ENCODE measurements around the gene IFI6. TPM values are rescaled to one million over a fixed set of nuclear protein-coding genes. Genes with fewer than 3 reads are reported as not detected.

IFI6 gene
- polyA plus RNA-seq, 4 donors, result 7.2 to 137 (median 16.8) TPM

DNA sequence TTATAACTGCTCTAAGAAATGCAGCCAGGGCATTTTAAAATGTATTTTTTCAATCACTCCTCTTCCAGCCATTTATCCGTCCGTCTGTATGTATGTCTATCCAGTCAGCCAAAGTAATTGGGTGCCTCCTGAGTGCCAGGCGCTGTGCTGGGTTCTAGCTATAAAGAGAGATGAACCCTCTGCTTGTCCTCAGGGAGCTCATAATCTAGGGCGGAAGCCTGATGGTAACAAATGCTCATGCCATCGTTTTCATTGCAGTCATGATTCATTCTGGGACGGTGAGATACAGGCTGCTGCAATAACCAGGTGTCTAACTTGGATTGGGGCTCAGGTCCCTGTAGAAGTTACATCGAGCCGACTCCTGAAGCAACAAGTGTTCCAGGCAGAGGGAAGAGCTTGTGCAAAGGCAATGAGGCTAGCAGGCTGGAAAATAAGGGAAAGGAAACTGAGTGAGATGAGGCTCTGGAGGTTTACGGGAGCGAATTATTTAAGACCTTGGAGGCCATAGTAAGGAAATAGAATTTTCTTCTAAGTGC, 11.6 kb downstream of the IFI6 start:
- Histone ChIP-seq H3K36me3 (ENCODE audit: control insufficient read depth in 3 of 3, insufficient read depth in 2 of 3, low read depth in 1 of 3, low read length in 3 of 3) (no peaks in the 10 kb centered on the region), H3K27ac (ENCODE audit: low read depth in 1 of 3, low read length in 2 of 3) (peak overlapping the region; percentile 15 to 86 (median 30)), H3K9me3 (ENCODE audit: control insufficient read depth in 2 of 2, insufficient read depth in 1 of 2, low read depth in 1 of 2, low read length in 1 of 2) (no peaks in the 10 kb centered on the region), H3K4me1 (ENCODE audit: control insufficient read depth in 3 of 3, insufficient read depth in 2 of 3, low read depth in 1 of 3, low read length in 2 of 3) (peaks cover 0 to 9% (median 0%) of the 10 kb centered on the region in 3 donors), H3K27me3 (ENCODE audit: control insufficient read depth in 3 of 3, insufficient read depth in 3 of 3, low read length in 3 of 3) (no peaks in the 10 kb centered on the region), H3K4me3 (ENCODE audit: low read depth in 1 of 3, low read length in 3 of 3) (peak overlapping the region; percentile 42 to 64 (median 45))
- no peak for DNase-seq
- FAIRE-seq, result no peak
- 35 to 56% (median 37%) methylated on average over 10 of the region's 10 CpGs for WGBS, 3 donors

DNA sequence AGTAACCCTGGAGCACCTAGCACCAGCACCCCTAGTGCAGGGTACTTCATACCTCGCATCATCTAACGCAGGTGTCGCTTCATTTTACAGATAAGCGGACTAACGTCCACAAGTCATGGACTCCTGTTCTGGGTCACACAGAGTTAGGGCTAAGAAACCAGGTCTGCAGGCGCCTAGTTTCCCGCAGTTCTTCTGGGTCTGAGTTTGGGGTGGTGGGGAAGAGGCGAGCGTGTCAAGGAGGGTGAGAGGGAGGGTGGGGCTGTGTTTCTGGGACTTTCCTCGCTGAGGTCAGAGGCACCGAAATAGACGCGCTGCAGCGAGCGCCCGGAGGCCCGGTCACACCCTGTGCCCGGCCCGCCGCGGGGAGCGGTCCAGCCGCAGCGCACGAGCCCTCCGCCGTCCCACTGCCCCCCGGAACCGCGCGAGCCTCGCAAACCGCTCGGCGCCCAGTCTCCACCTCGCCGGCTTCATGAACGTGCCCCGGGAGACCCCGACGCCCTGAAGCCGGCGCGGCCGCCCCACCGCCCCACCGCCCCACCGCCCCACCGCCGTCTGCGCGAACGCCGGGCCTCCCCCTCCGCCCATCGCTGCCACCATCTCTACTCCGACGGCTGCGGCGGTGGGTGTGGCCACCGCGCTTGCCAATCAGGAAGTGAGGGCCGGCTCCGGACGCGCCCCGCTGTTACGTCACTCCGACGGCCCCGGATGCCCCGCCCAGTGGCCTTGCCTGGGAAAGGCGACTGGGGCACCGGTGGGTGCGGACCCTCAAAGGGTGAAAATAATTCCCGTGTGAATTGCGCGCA, 12.3 kb downstream of the IFI6 start:
- Histone ChIP-seq H3K27me3 (ENCODE audit: control insufficient read depth in 3 of 3, insufficient read depth in 3 of 3, low read length in 3 of 3) (no peaks in the 10 kb centered on the region), H3K36me3 (ENCODE audit: control insufficient read depth in 3 of 3, insufficient read depth in 2 of 3, low read depth in 1 of 3, low read length in 3 of 3) (no peaks in the 10 kb centered on the region), H3K9me3 (ENCODE audit: control insufficient read depth in 2 of 2, insufficient read depth in 1 of 2, low read depth in 1 of 2, low read length in 1 of 2) (no peaks in the 10 kb centered on the region), H3K4me3 (ENCODE audit: low read depth in 1 of 3, low read length in 3 of 3) (peak overlapping the region; percentile 42 to 64 (median 45)), H3K27ac (ENCODE audit: low read depth in 1 of 3, low read length in 2 of 3) (peak overlapping the region; percentile 25 to 86 (median 34)), H3K4me1 (ENCODE audit: control insufficient read depth in 3 of 3, insufficient read depth in 2 of 3, low read depth in 1 of 3, low read length in 2 of 3) (peaks cover 0 to 9% (median 0%) of the 10 kb centered on the region in 3 donors)
- WGBS, 3 donors, result 1 to 5% (median 2%) methylated on average over 57 to 78 of the region's 78 CpGs
- DNase-seq (peak; percentile 89 to 94), FAIRE-seq (no peak)

- no peak for FAIRE-seq
- 40 to 50% (median 46%) methylated on average over 7 of the region's 7 CpGs for WGBS, 3 donors
- peak overlapping the region in 2 of 3 donors; percentile 45 to 64 for H3K4me3 ChIP-seq (ENCODE audit: low read depth in 1 of 3, low read length in 3 of 3)
- H3K9me3 ChIP-seq (ENCODE audit: control insufficient read depth in 2 of 2, insufficient read depth in 1 of 2, low read depth in 1 of 2, low read length in 1 of 2), result no peaks in the 10 kb centered on the region
- H3K27ac ChIP-seq (ENCODE audit: low read depth in 1 of 3, low read length in 2 of 3), result peak overlapping the region in 2 of 3 donors; percentile 34 to 86
- H3K36me3 ChIP-seq (ENCODE audit: control insufficient read depth in 3 of 3, insufficient read depth in 2 of 3, low read depth in 1 of 3, low read length in 3 of 3), result no peaks in the 10 kb centered on the region
- peaks cover 0 to 9% (median 0%) of the 10 kb centered on the region in 3 donors for H3K4me1 ChIP-seq (ENCODE audit: control insufficient read depth in 3 of 3, insufficient read depth in 2 of 3, low read depth in 1 of 3, low read length in 2 of 3)
- H3K27me3 ChIP-seq (ENCODE audit: control insufficient read depth in 3 of 3, insufficient read depth in 3 of 3, low read length in 3 of 3), result no peaks in the 10 kb centered on the region
- DNase-seq, result no peak
Observed at GRCh38 chr1:27658951-27659496, 13.0 kb downstream of the IFI6 start.

GRCh38 chr1:27656157-27656893, 15.7 kb downstream of the IFI6 start:
- H3K4me1 ChIP-seq (ENCODE audit: control insufficient read depth in 3 of 3, insufficient read depth in 2 of 3, low read depth in 1 of 3, low read length in 2 of 3), result peaks cover 0 to 4% (median 0%) of the 10 kb centered on the region in 3 donors
- FAIRE-seq (no peak), DNase-seq (no peak)
- H3K4me3 ChIP-seq (ENCODE audit: low read depth in 1 of 3, low read length in 3 of 3), result no peak overlapping the region
- H3K9me3 ChIP-seq (ENCODE audit: control insufficient read depth in 2 of 2, insufficient read depth in 1 of 2, low read depth in 1 of 2, low read length in 1 of 2), result no peaks in the 10 kb centered on the region
- 80 to 87% (median 86%) methylated on average over 7 of the region's 7 CpGs for WGBS, 3 donors
- no peaks in the 10 kb centered on the region for H3K36me3 ChIP-seq (ENCODE audit: control insufficient read depth in 3 of 3, insufficient read depth in 2 of 3, low read depth in 1 of 3, low read length in 3 of 3)
- H3K27me3 ChIP-seq (ENCODE audit: control insufficient read depth in 3 of 3, insufficient read depth in 3 of 3, low read length in 3 of 3), result no peaks in the 10 kb centered on the region
- H3K27ac ChIP-seq (ENCODE audit: low read depth in 1 of 3, low read length in 2 of 3), result peak overlapping the region in 1 of 3 donors; percentile 11

DNA sequence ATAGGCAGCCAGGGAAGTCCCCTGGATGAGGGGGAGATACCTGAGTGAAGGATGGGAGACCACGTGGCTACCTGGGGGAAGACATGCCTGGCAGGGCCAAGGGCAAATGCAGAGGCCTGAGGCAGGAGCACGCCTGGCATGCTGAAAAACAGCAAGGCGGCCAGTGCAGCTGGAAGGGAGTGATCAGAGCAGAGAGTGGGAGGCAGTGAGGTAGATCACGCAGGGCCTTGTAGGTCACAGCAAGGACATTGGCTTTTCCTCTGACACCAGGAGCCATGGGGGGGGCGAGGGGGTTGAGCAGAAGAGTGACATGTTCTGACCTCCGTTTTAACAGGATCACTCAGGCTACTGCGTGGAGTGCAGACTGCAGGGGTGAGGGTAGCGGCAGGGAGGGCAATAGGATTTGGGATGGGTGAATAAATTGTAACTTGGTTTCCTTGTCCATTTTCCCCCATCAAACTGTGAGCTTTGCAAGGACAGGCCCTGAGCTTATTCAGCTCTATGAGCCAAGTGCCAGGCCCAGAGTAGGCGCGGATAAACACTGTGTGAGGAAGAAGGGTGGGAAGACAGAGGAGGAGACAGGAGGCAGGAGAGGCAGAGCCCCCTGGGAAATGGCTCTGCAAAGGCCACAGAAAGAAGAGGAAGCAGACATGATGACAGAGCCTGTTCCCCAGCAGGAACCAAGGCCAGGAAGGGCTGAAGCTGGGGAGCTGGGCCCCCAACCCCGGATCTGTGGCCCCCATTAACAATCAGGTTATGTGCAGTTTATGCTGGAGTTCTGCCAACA, 16.6 kb downstream of the IFI6 start:
- H3K27me3 ChIP-seq (ENCODE audit: control insufficient read depth in 3 of 3, insufficient read depth in 3 of 3, low read length in 3 of 3), result no peaks in the 10 kb centered on the region
- FAIRE-seq (no peak), DNase-seq (no peak)
- H3K27ac ChIP-seq (ENCODE audit: low read depth in 1 of 3, low read length in 2 of 3), result no peak overlapping the region
- 70 to 79% (median 78%) methylated on average over 11 of the region's 11 CpGs for WGBS, 3 donors
- H3K4me1 ChIP-seq (ENCODE audit: control insufficient read depth in 3 of 3, insufficient read depth in 2 of 3, low read depth in 1 of 3, low read length in 2 of 3), result peaks cover 0 to 3% (median 0%) of the 10 kb centered on the region in 3 donors
- H3K4me3 ChIP-seq (ENCODE audit: low read depth in 1 of 3, low read length in 3 of 3), result no peak overlapping the region
- H3K36me3 ChIP-seq (ENCODE audit: control insufficient read depth in 3 of 3, insufficient read depth in 2 of 3, low read depth in 1 of 3, low read length in 3 of 3), result no peaks in the 10 kb centered on the region
- H3K9me3 ChIP-seq (ENCODE audit: control insufficient read depth in 2 of 2, insufficient read depth in 1 of 2, low read depth in 1 of 2, low read length in 1 of 2), result no peaks in the 10 kb centered on the region

GRCh38 chr1:27652111-27652864, 19.7 kb downstream of the IFI6 start:
- Histone ChIP-seq H3K4me1 (ENCODE audit: control insufficient read depth in 3 of 3, insufficient read depth in 2 of 3, low read depth in 1 of 3, low read length in 2 of 3) (no peaks in the 10 kb centered on the region), H3K9me3 (ENCODE audit: control insufficient read depth in 2 of 2, insufficient read depth in 1 of 2, low read depth in 1 of 2, low read length in 1 of 2) (no peaks in the 10 kb centered on the region), H3K27ac (ENCODE audit: low read depth in 1 of 3, low read length in 2 of 3) (no peak overlapping the region), H3K36me3 (ENCODE audit: control insufficient read depth in 3 of 3, insufficient read depth in 2 of 3, low read depth in 1 of 3, low read length in 3 of 3) (no peaks in the 10 kb centered on the region), H3K27me3 (ENCODE audit: control insufficient read depth in 3 of 3, insufficient read depth in 3 of 3, low read length in 3 of 3) (peaks cover 0 to 2% (median 0%) of the 10 kb centered on the region in 3 donors), H3K4me3 (ENCODE audit: low read depth in 1 of 3, low read length in 3 of 3) (no peak overlapping the region)
- FAIRE-seq, result no peak
- peak in 1 of 2 donors; percentile 0 for DNase-seq
- 83 to 89% (median 87%) methylated on average over 5 of the region's 5 CpGs for WGBS, 3 donors

DNA sequence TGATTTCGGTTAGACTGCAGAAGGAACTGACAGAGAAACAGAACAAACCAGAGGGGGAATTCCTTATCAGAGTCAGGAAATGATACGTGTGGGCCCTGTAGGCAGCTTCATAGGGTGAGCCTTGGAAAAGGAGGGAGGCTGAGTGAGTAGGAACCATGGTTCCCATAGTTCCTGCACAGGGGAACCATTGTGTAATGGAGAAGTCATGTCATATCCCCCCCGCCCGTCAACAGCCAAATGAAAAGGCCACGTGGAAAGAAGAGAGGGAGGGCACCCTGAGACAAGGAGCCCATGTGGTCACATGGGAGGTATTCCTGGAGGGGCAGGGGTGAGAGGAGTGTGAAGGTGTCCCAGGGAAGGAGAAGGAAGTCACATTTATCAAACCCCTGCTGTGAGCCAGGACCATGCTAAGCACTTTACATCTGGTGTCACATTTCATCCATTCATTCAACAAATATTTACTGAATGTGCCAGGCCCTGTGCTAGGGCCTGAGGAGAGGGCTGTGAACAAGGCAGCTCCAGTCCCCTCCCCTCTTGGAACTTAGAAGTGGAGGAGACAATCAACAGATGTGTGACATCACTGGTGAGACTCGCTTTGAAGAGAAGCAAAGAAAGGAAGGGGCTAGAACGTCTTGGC, 21.3 kb downstream of the IFI6 start:
- H3K36me3 ChIP-seq (ENCODE audit: control insufficient read depth in 3 of 3, insufficient read depth in 2 of 3, low read depth in 1 of 3, low read length in 3 of 3), result no peaks in the 10 kb centered on the region
- no peaks in the 10 kb centered on the region for H3K4me1 ChIP-seq (ENCODE audit: control insufficient read depth in 3 of 3, insufficient read depth in 2 of 3, low read depth in 1 of 3, low read length in 2 of 3)
- 54 to 71% (median 57%) methylated on average over 7 of the region's 7 CpGs for WGBS, 3 donors
- FAIRE-seq, result no peak
- no peak overlapping the region for H3K4me3 ChIP-seq (ENCODE audit: low read depth in 1 of 3, low read length in 3 of 3)
- peak overlapping the region in 1 of 3 donors; percentile 32 for H3K27ac ChIP-seq (ENCODE audit: low read depth in 1 of 3, low read length in 2 of 3)
- H3K9me3 ChIP-seq (ENCODE audit: control insufficient read depth in 2 of 2, insufficient read depth in 1 of 2, low read depth in 1 of 2, low read length in 1 of 2), result no peaks in the 10 kb centered on the region
- no peak for DNase-seq
- H3K27me3 ChIP-seq (ENCODE audit: control insufficient read depth in 3 of 3, insufficient read depth in 3 of 3, low read length in 3 of 3), result peaks cover 0 to 3% (median 0%) of the 10 kb centered on the region in 3 donors

All from small intestine (tissue), 7 donors.